HG03108 (cell line): ENCODE results near the gene SMIM22.

Source experiments
- ATAC-seq: cut with Tn5 transposase; IDR thresholded peaks from one replicate; pipeline ENCODE4 v1.9.1; 2021; ENCODE audit warnings: moderate library complexity; ENCODE audit not compliant: unreplicated experiment

Gene SMIM22

DNA sequence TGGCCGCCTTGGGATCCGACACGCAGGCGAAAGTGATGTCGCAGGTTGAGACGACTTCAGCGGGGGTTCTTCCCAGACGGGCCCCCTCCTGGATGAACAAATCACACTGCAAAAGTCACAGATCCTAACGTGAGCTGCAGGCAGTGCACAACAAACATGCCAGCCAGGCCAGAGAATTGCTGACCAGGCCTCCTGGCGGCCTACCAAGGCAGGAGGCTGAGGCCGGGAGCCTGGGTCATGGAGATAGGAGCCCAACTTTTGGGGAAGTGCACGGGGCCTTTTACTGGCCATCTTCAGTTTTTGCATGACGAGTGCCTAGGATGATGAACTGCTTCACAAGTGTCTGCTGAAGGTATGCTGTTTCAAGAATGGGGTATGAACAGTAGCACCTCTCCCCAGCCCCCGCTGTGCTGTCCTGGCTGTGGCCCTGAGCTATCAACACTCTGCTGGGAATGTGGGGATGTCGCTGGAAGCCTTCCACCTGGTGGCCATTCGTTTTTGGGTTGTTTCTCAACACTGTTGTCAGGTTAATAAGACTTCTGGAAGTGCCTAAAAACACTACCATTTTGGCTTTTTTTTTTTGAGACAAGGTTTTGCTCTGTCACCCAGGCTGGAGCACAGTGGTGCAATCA is 19.5 kb downstream of the SMIM22 start:
- ATAC-seq, result no peak

- ATAC-seq, result no peak
These were observed 25.5 kb downstream of the SMIM22 start for GRCh38 chr16:4820652-4821051.

DNA sequence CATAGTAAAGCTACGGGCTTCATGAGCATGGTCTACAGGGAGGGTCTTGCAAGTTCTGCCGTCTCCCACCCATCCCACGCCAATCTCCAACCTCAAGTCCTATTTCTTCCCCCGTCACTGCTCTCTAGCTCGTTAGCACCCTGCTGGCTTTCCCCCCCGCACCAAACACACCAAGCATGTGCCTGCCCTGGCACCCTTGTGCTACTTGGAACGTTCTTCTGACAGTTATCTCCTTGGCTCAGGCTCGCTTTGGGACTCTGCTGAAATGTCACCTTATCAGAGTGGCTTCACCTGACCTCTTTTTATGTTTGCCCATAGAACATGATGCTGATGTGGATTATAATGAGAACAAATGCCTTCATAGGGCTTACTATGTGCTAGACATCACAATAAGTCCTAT is 30.0 kb downstream of the SMIM22 start:
- ATAC-seq, result no peak

DNA sequence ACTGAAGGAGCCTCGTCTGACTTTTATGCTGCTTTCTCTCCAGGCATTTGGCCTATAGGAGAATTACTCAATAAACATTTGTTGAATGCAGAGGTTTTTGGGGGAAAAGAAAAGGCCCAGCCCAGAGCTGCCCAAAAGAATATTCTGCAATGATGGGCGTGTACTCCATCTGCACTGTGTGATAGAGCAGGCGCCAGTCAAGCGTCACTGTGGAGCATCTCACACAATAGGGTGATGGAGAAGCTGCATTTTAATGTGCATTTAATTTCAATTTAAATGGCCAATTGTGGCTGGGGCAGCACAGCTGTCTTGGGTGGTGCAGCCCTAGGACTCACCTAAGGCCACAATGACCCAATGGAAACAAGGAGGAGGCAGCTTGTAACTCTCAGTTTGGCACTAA is 31.4 kb downstream of the SMIM22 start:
- no peak for ATAC-seq

DNA sequence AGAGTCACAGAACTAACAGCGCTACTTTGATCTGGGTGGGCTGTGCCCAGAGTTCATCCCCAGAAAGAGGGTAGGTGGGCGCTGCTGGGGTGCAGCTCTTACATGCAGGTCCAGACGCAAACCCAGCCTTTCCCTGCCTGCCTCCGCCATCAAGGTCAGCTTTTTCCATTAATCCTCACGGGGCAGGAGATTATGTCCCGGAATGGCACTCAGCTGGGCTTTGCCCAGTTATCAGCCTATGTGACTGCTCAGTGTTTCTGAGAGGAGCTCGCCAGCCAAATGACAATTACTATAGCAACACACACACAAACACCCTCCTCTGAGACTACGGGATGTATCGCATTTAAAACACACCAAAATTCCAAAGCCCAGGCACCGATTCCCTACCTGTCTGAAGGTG is 31.8 kb downstream of the SMIM22 start:
- no peak for ATAC-seq

DNA sequence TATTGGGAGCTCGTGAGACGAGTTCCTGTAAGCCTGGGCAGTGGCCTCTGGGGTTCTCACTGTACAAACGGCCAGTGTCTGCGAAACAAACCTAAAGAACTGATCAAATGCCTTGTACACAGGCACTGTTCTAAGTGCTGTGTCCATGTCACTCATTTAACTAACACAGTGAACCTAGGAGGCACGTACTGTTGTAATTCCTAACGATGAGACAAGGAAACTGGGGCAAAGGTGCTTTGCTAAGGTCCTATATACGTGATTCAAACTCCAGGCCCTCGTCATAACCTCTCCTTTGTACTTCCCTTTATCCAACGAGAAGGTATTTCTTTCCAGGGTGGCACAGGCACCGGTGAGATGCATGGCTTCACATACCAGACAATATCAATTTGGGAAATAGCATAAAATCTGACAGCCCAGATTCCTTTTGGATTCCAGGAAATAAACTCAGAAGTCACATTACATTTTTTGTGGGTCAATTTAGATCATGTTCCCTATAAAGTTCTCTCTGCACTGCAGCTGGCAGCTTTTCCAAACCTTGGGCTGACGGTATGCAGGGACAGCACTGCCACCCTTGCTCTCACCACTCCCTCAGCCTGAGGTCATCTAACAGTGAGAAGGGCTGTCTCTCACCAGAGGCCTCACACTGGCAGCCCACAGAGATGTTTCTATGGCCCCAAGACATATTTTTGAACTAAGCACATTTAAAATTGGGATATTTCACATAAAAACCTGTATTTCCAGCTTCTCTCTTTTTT is 33.6 kb downstream of the SMIM22 start:
- ATAC-seq, result no peak

- no peak for ATAC-seq
These were observed 35.2 kb downstream of the SMIM22 start for GRCh38 chr16:4830408-4830807.

DNA sequence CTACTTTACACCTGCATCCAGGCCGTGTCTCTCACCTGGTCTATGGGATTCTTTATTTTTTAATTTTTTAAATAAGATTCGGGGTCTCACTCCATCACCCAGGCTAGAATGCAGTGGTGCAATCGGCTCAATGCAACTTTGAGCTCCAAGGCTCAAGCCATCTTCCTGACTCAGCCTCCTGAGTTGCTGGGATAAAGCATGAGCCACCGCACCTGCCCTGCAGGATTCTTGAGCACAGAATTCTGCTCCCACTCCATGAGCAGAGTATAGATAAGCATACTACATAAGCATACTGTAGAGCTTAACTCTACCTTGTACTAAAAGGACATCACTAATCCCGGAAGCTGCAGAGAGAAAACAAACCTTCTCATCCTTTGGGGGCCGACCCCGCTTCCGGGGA is 36.4 kb downstream of the SMIM22 start:
- ATAC-seq, result no peak

- no peak for ATAC-seq
These were observed 37.7 kb downstream of the SMIM22 start for GRCh38 chr16:4832698-4833343.

- ATAC-seq, result no peak
These were observed 38.4 kb downstream of the SMIM22 start for GRCh38 chr16:4833584-4833983.

DNA sequence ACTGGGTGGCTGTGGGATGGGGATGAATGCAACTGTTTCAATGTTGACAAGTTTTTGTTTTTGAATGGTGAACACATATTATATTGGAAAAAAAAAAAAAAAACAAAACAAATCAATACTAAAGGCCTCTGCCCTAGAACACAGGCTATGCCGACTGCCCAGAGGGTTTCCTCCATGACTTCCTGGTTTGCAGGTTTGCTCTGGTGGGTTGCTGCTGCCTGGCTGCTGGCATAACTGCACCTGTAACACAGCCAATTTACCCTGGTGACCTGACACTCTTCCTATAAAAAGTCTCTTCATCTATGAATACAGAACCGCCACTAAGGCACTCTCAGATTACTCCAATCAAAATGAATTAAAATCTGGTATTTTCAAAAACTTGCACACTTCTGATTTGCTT is 41.6 kb downstream of the SMIM22 start:
- no peak for ATAC-seq

GRCh38 chr16:4837733-4838501 is 42.7 kb downstream of the SMIM22 start:
- no peak for ATAC-seq

- ATAC-seq, result no peak
These were observed 44.8 kb downstream of the SMIM22 start for GRCh38 chr16:4839942-4840341.

DNA sequence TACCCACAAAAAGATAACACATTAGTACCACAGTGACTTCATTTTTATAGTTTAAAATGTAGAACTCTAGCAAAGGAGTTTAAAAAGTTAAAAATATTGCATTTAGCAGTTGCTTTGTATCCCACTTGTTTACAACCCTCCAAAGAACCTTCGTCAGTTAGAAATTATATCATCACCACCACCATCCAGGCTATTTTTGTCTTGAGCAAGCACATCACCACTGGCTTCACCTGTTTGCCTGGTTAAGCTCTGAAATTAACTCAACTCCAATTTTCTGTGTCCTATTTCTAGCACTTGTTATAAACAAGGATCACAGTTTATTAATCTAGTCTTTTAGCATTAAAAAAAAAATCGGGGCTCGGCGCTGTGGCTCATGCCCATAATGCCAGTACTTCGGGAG is 45.8 kb downstream of the SMIM22 start:
- ATAC-seq, result no peak
